ENCODE results near the gene ASTN1. TPM values are rescaled to one million over a fixed set of nuclear protein-coding genes. Genes with fewer than 3 reads are reported as not detected.

ASTN1 gene
- total and polyA plus RNA-seq, 2 experiments from 2014 or later, result 9.3 to 34.2 TPM

- Histone ChIP-seq H3K9me3 (ENCODE audit: low read depth) (no peaks in the 10 kb centered on the region), H3K36me3 (no peaks in the 10 kb centered on the region), H3K4me1 (ENCODE audit: low read depth) (no peaks in the 10 kb centered on the region), H3K27ac (no peak overlapping the region), H3K27me3 (no peaks in the 10 kb centered on the region), H3K4me3 (no peak overlapping the region)
- TF ChIP-seq CTCF (IDR thresholded peaks at IDR 0.05; ENCODE audit: low read depth, low read length), result no peak
- DNase-seq (ENCODE audit: low read depth in 1 of 2, low spot score in 1 of 2), result peak in 1 of 2 donors; percentile 0
Observed at GRCh38 chr1:177091040-177091439, 73.5 kb downstream of the ASTN1 start.

DNA sequence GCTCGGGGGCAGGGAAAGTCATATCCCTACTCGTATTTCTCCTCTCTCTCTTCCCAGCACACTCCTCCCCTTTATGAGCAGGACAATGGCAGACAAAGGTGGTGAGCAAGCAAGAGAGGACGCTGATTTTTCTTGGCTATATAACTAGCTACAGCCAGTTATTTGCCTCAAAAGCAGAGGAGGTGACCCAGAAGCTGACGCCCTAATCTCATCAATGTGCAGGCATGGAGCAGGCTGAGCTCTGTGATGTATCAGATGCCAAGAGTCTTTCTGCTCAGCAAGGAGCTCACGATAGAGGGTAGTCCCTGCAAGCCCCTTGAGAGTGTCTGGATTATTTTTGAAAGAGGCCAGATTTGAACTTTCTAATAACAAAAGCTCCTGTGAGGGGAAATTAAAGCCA lies 75.5 kb downstream of the ASTN1 start:
- no peaks in the 10 kb centered on the region for H3K9me3 ChIP-seq (ENCODE audit: low read depth)
- TF ChIP-seq CTCF (IDR thresholded peaks at IDR 0.05; ENCODE audit: low read depth, low read length), result no peak
- H3K27me3 ChIP-seq, result no peaks in the 10 kb centered on the region
- H3K36me3 ChIP-seq, result no peaks in the 10 kb centered on the region
- no peaks in the 10 kb centered on the region for H3K4me1 ChIP-seq (ENCODE audit: low read depth)
- DNase-seq (ENCODE audit: low read depth in 1 of 2, low spot score in 1 of 2), result peak in 1 of 2 donors; percentile 21
- H3K27ac ChIP-seq, result no peak overlapping the region
- H3K4me3 ChIP-seq, result no peak overlapping the region

DNA sequence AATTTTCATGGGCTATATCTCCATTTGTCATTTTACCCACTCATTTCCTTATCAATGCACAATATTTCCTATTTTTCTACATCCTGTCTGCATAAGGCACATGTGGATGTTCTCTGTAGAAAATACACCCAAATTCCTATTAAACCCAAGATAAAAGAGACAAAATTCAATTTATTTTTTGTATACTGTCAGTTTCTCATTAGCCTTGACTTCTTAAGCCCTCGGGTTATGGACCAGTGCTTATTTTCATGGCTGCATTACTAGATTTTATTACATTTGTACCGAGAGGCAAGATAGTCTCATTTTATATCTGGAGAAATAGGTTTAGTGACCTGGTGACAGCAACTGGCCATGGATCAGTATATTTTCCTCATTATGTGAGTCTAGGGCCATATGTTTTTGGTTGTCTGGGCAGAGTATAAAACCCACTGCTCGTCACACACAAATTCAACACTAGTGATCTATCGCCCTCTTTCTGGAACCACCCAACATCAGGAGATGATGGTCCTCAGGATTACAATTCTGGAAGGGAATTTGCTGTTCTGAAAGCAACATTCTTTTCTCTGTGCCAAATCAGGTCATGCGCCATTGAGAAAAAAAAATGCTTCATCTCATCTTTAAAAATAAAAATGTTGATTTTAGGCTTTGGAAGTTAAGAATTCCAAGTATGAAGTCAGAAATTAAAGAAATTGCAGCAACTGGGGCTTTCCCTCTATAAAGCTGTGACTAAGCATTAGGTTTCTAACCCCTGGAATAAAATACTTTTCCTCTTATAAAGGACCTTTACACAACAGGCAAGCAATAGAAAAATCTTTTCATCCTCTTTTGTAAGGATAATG lies 81.4 kb downstream of the ASTN1 start:
- no peak for TF ChIP-seq CTCF (IDR thresholded peaks at IDR 0.05; ENCODE audit: low read depth, low read length)
- H3K27me3 ChIP-seq, result no peaks in the 10 kb centered on the region
- no peak for DNase-seq (ENCODE audit: low read depth in 1 of 2, low spot score in 1 of 2)
- peaks cover 6% of the 10 kb centered on the region for H3K4me1 ChIP-seq (ENCODE audit: low read depth)
- no peaks in the 10 kb centered on the region for H3K9me3 ChIP-seq (ENCODE audit: low read depth)
- no peak overlapping the region for H3K4me3 ChIP-seq
- no peak overlapping the region for H3K27ac ChIP-seq
- H3K36me3 ChIP-seq, result no peaks in the 10 kb centered on the region

DNA sequence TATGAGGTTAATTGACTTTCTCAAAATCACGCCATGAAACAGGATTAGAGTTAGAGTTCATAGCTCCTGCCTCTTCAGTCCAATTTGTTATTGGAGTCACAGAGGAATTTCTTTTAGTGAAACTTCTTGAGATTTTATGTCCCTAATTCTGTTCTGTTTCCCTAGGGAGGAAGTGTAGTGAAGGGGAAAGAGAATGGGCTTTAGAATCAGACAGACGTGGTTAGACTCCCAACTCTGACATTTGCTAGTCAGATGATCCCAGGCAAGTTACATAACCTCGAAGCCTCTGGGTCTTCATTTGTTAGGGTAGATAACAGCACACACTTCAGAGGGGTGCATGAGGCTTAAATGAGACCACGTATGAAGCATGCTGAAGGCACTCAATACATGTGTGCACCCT lies 83.9 kb downstream of the ASTN1 start:
- H3K27me3 ChIP-seq, result no peaks in the 10 kb centered on the region
- H3K4me3 ChIP-seq, result no peak overlapping the region
- no peak overlapping the region for H3K27ac ChIP-seq
- H3K36me3 ChIP-seq, result no peaks in the 10 kb centered on the region
- no peak for TF ChIP-seq CTCF (IDR thresholded peaks at IDR 0.05; ENCODE audit: low read depth, low read length)
- peaks cover 6% of the 10 kb centered on the region for H3K4me1 ChIP-seq (ENCODE audit: low read depth)
- no peak for DNase-seq (ENCODE audit: low read depth in 1 of 2, low spot score in 1 of 2)
- H3K9me3 ChIP-seq (ENCODE audit: low read depth), result no peaks in the 10 kb centered on the region

GRCh38 chr1:177077734-177078499 lies 86.6 kb downstream of the ASTN1 start:
- Histone ChIP-seq H3K27ac (no peak overlapping the region), H3K4me3 (no peak overlapping the region), H3K4me1 (ENCODE audit: low read depth) (peaks cover 6% of the 10 kb centered on the region), H3K36me3 (no peaks in the 10 kb centered on the region), H3K9me3 (ENCODE audit: low read depth) (no peaks in the 10 kb centered on the region), H3K27me3 (no peaks in the 10 kb centered on the region)
- DNase-seq (ENCODE audit: low read depth in 1 of 2, low spot score in 1 of 2), result no peak
- no peak for TF ChIP-seq CTCF (IDR thresholded peaks at IDR 0.05; ENCODE audit: low read depth, low read length)

Data from cardiac muscle cell (in vitro differentiated cells and primary cell).